HG03175 (cell line): ENCODE measurements around the gene GRIA2.

Experiments used
- ATAC-seq: cut with Tn5 transposase; IDR thresholded peaks from one replicate; pipeline ENCODE4 v1.9.1; 2021; ENCODE audit warnings: mild to moderate bottlenecking, moderate library complexity; ENCODE audit not compliant: unreplicated experiment

GRIA2 gene

DNA sequence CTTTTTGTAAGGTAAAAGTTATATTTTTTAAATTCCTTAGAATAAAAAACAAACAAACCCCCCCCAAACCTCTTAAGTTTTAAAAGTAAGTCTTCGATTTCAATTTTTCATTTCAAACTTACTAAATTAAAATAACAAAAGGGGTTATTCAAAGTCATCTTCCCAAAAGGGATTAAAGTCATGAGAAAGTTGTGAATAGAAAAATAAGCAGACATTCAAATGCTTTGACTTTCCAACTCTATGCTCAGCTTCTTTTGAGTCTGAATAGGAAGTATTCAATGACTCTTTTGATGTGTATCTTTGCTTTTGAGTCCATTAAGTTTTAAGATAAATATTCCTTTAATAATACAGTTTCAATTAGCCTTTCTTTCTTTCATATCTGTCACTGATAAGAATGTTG is 138.3 kb downstream of the GRIA2 start:
- no peak for ATAC-seq

- ATAC-seq, result no peak
Measured at GRCh38 chr4:157363360-157363759, 142.8 kb downstream of the GRIA2 start.

GRCh38 chr4:157372154-157372553 is 151.6 kb downstream of the GRIA2 start:
- no peak for ATAC-seq

DNA sequence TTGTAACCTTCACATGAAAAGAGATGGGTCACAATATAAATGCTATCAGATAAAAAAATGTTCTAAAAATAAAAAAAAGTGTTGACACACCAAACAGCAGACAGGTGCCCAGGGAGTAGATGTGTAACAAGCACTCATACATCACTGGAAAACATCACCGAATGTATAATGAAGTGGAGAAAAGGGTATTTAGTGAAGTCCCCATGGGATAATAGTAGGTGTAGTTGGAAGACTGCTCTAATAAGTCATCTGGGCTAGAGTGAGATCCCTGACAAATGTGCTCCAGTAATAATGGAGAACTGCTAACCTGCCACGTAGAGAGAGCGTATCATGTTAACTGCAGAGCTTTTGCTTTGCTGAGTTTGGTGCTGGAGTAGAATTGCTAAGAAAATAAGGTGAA is 152.0 kb downstream of the GRIA2 start:
- no peak for ATAC-seq

GRCh38 chr4:157389741-157390140 is 169.2 kb downstream of the GRIA2 start:
- ATAC-seq, result no peak

- ATAC-seq, result no peak
Measured at GRCh38 chr4:157405070-157405469, 184.5 kb downstream of the GRIA2 start.
